Neutrophil (primary cell): ENCODE results near the gene OR2V2.
"Not testable (repeated sequence)": the region's sequence is repeated elsewhere in the genome, so short reads cannot be mapped to it uniquely, and the experiment has no call there.

Source experiments
- H3K27ac ChIP-seq: fragments of 200-600 bp; sonication (generic); 2 replicates; pipeline ENCODE4 v1.5.1; 2016; ENCODE audit warnings: mild to moderate bottlenecking, moderate library complexity
- H3K27me3 ChIP-seq: fragments of 200-600 bp; sonication (generic); 2 replicates; pipeline ENCODE4 v1.6.0; 2016; ENCODE audit warnings: mild to moderate bottlenecking
- H3K36me3 ChIP-seq: fragments of 200-600 bp; sonication (generic); 2 replicates; pipeline ENCODE4 v1.5.1; 2017
- H3K4me1 ChIP-seq, 2 experiments: fragments of 200-600 bp in 1 of 2; sonication (generic) in 1 of 2; 1 replicate in 1 of 2; 2 replicates in 1 of 2; pipeline versions ENCODE4 v1.5.1 to v1.6.1; 2013 to 2016; ENCODE audit warnings: low read depth in 1 of 2, low read length in 1 of 2, mild to moderate bottlenecking in 1 of 2, moderate library complexity in 1 of 2; ENCODE audit not compliant: control insufficient read depth in 1 of 2, insufficient read depth in 1 of 2
- H3K4me3 ChIP-seq, 2 experiments: fragments of 200-600 bp in 1 of 2; sonication (generic) in 1 of 2; 1 replicate in 1 of 2; 2 replicates in 1 of 2; pipeline ENCODE4 v1.5.1; 2013 to 2016; ENCODE audit warnings: low read depth in 1 of 2, low read length in 1 of 2, mild to moderate bottlenecking in 1 of 2, moderate library complexity in 1 of 2
- H3K9me3 ChIP-seq: fragments of 200-600 bp; sonication (generic); 2 replicates; pipeline ENCODE4 v1.5.1; 2016
- CTCF ChIP-seq: fragments of 200-600 bp; sonication (generic); IDR thresholded peaks from 2 replicates; pipeline ENCODE4 v1.5.1; 2016; ENCODE audit warnings: antibody characterized with exemption

OR2V2 gene

GRCh38 chr5:181159286-181160151, 12.1 kb downstream of the OR2V2 start:
- Histone ChIP-seq H3K27me3 (peaks cover 62% of the 10 kb centered on the region), H3K36me3 (no peaks in the 10 kb centered on the region), H3K4me1 (peaks cover 4 to 6% of the 10 kb centered on the region in 2 experiments), H3K4me3 (no peak overlapping the region), H3K9me3 (no peaks in the 10 kb centered on the region), H3K27ac (peak overlapping the region; percentile 79)
- peak; percentile 82 for TF ChIP-seq CTCF

- Histone ChIP-seq H3K36me3 (no peaks in the 10 kb centered on the region), H3K27me3 (peaks cover 68% of the 10 kb centered on the region), H3K4me1 (peaks cover 4 to 6% of the 10 kb centered on the region in 2 experiments), H3K4me3 (peak overlapping the region in 1 of 2 experiments; percentile 45), H3K9me3 (no peaks in the 10 kb centered on the region), H3K27ac (peak overlapping the region; percentile 79)
- no peak for TF ChIP-seq CTCF
Observed at GRCh38 chr5:181160152-181160754, 12.9 kb downstream of the OR2V2 start.

GRCh38 chr5:181160755-181161533, 13.6 kb downstream of the OR2V2 start:
- peaks cover 70% of the 10 kb centered on the region for H3K27me3 ChIP-seq
- peak overlapping the region; percentile 66 for H3K27ac ChIP-seq
- peak overlapping the region; percentile 13 to 45 for H3K4me3 ChIP-seq
- not testable (repeated sequence) for H3K9me3 ChIP-seq, H3K36me3 ChIP-seq, H3K4me1 ChIP-seq

GRCh38 chr5:181161534-181162175, 14.3 kb downstream of the OR2V2 start:
- Histone ChIP-seq H3K36me3 (no peaks in the 10 kb centered on the region), H3K4me1 (peaks cover 4 to 6% of the 10 kb centered on the region in 2 experiments), H3K27me3 (peaks cover 71% of the 10 kb centered on the region), H3K9me3 (no peaks in the 10 kb centered on the region), H3K4me3 (peak overlapping the region in 1 of 2 experiments; percentile 13), H3K27ac (peak overlapping the region; percentile 66)
- no peak for TF ChIP-seq CTCF

GRCh38 chr5:181163487-181164075, 16.2 kb downstream of the OR2V2 start:
- Histone ChIP-seq H3K27me3 (peaks cover 72% of the 10 kb centered on the region), H3K9me3 (no peaks in the 10 kb centered on the region), H3K27ac (peak overlapping the region; percentile 36), H3K4me3 (no peak overlapping the region), H3K36me3 (no peaks in the 10 kb centered on the region), H3K4me1 (peaks cover 4 to 6% of the 10 kb centered on the region in 2 experiments)
- TF ChIP-seq CTCF = no peak
